ENCODE measurements around the gene AACS. TPM values are rescaled to one million over a fixed set of nuclear protein-coding genes. Genes with fewer than 3 reads are reported as not detected.
"Not testable (repeated sequence)": the region's sequence is repeated elsewhere in the genome, so short reads cannot be mapped to it uniquely, and the experiment has no call there.

AACS gene
- total RNA-seq, 3 donors from 2014 or later (not counting 1 experiment from before 2014, with no cell fraction given), result 14.6 to 20.4 (median 18.1) TPM

DNA sequence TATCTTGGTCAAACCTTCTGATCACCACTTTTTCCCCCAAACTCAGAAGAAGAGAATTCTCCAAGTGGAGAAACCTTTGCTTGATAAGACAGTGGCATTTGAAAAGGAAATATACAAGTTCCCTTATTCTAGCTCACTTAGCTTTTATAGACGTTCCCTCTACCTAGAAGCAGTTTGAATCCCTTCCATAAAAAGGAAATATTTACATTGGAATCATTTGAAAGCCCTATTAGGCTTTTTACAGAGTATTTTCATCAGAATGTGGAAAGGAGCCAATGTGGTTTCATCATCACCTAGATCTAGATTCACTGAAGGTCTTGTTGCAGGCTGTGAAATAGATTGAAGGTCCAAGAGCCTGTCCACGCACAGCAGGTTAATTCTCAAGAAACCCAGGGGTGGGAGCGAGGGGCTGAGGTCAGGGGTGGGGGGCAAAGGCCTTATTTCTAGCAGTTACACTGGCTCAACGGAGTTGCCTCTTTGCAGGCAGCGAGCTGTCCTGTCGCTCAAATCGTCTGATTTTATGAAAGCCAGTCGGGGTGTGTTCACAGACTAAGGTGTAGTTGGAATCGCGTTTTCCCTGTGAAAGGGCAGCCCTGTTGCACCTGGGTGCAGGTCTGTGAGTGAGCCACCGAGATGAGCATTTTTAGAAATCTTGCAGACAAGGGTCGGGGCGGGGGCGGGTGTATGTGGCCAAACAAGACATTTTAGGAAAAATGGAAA is 45.6 kb downstream of the AACS start:
- no peaks in the 10 kb centered on the region for H3K4me1 ChIP-seq (ENCODE audit: control insufficient read depth, insufficient read depth, low read length)
- no peaks in the 10 kb centered on the region for H3K27me3 ChIP-seq (ENCODE audit: control insufficient read depth, insufficient read depth, low read length)
- Mint-ChIP-seq H3K27ac (no peak overlapping the region), H3K36me3 (peaks cover 14% of the 10 kb centered on the region), H3K9me3 (no peaks in the 10 kb centered on the region), H3K27me3 (ENCODE audit: low read depth in 2 of 2) (no peaks in the 10 kb centered on the region), H3K4me1 (peaks cover 0 to 5% of the 10 kb centered on the region in 2 donors), H3K4me3 (no peak overlapping the region)
- no peak overlapping the region for H3K27ac ChIP-seq (ENCODE audit: low read length)
- H3K4me3 ChIP-seq (ENCODE audit: low read length), result no peak overlapping the region
- DNase-seq (no peak), ATAC-seq (no peak)
- H3K9me3 ChIP-seq (ENCODE audit: control insufficient read depth, insufficient read depth, low read length), result no peaks in the 10 kb centered on the region
- H3K36me3 ChIP-seq (ENCODE audit: control insufficient read depth, insufficient read depth, low read length), result peaks cover 11% of the 10 kb centered on the region
- WGBS (ENCODE audit: insufficient coverage), result 97% methylated on average over 13 of the region's 14 CpGs
- no peak for TF ChIP-seq CTCF (IDR thresholded peaks at IDR 0.05)
- intact Hi-C loops (cut with micrococcal nuclease), result no loop called here

DNA sequence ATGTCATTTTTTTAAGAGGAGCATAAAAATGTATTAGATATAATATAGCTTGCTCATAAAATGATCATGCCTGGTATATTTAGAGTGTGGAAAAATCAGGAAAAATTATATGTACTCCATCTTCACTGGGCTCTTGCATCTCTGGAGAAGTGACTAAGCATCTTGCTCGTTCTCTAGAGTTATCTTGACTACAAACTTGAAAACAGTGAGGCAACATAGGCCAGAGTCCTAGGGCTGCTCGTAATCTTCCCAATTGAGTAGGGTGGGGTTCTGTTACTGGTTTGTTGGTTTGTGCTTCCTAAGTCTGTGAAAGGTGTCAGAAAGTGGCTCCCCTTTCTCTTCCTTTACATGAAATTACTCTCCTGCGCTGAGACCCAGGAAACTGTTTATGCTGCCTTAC is 46.2 kb downstream of the AACS start:
- H3K4me1 Mint-ChIP-seq, result peaks cover 0 to 5% of the 10 kb centered on the region in 2 donors
- H3K36me3 Mint-ChIP-seq, result peaks cover 14% of the 10 kb centered on the region
- Histone ChIP-seq H3K27me3 (ENCODE audit: control insufficient read depth, insufficient read depth, low read length) (no peaks in the 10 kb centered on the region), H3K4me1 (ENCODE audit: control insufficient read depth, insufficient read depth, low read length) (no peaks in the 10 kb centered on the region), H3K9me3 (ENCODE audit: control insufficient read depth, insufficient read depth, low read length) (no peaks in the 10 kb centered on the region), H3K4me3 (ENCODE audit: low read length) (no peak overlapping the region), H3K27ac (ENCODE audit: low read length) (no peak overlapping the region), H3K36me3 (ENCODE audit: control insufficient read depth, insufficient read depth, low read length) (peaks cover 11% of the 10 kb centered on the region)
- no peaks in the 10 kb centered on the region for H3K27me3 Mint-ChIP-seq (ENCODE audit: low read depth in 2 of 2)
- intact Hi-C loops (cut with micrococcal nuclease), result no loop called here
- no peak for TF ChIP-seq CTCF (IDR thresholded peaks at IDR 0.05)
- no peaks in the 10 kb centered on the region for H3K9me3 Mint-ChIP-seq
- ATAC-seq, result no peak
- H3K4me3 Mint-ChIP-seq, result no peak overlapping the region
- DNase-seq, result no peak
- no peak overlapping the region for H3K27ac Mint-ChIP-seq
- WGBS (ENCODE audit: insufficient coverage), result 87% methylated on average over 3 of the region's 3 CpGs

- H3K27ac ChIP-seq (ENCODE audit: low read length); H3K4me1 Mint-ChIP-seq; DNase-seq; H3K27me3 Mint-ChIP-seq (ENCODE audit: low read depth in 2 of 2); H3K4me3 ChIP-seq (ENCODE audit: low read length); H3K27me3 ChIP-seq (ENCODE audit: control insufficient read depth, insufficient read depth, low read length); H3K4me1 ChIP-seq (ENCODE audit: control insufficient read depth, insufficient read depth, low read length); intact Hi-C loops (cut with micrococcal nuclease); H3K4me3 Mint-ChIP-seq; ATAC-seq; H3K27ac Mint-ChIP-seq; H3K9me3 ChIP-seq (ENCODE audit: control insufficient read depth, insufficient read depth, low read length); H3K9me3 Mint-ChIP-seq; H3K36me3 ChIP-seq (ENCODE audit: control insufficient read depth, insufficient read depth, low read length): not testable (repeated sequence)
- 94% methylated on average over 4 of the region's 6 CpGs for WGBS (ENCODE audit: insufficient coverage)
- H3K36me3 Mint-ChIP-seq, result peaks cover 14% of the 10 kb centered on the region
These were observed 47.4 kb downstream of the AACS start for GRCh38 chr12:125112614-125113013.

- no peaks in the 10 kb centered on the region for H3K9me3 Mint-ChIP-seq
- peaks cover 7% of the 10 kb centered on the region for H3K36me3 ChIP-seq (ENCODE audit: control insufficient read depth, insufficient read depth, low read length)
- ATAC-seq (no peak), DNase-seq (no peak)
- no peaks in the 10 kb centered on the region for H3K9me3 ChIP-seq (ENCODE audit: control insufficient read depth, insufficient read depth, low read length)
- H3K4me3 ChIP-seq (ENCODE audit: low read length), result no peak overlapping the region
- no peak overlapping the region for H3K27ac Mint-ChIP-seq
- no peaks in the 10 kb centered on the region for H3K27me3 ChIP-seq (ENCODE audit: control insufficient read depth, insufficient read depth, low read length)
- 90% methylated on average over 8 of the region's 8 CpGs for WGBS (ENCODE audit: insufficient coverage)
- peaks cover 14% of the 10 kb centered on the region for H3K36me3 Mint-ChIP-seq
- H3K4me1 Mint-ChIP-seq, result peaks cover 0 to 5% of the 10 kb centered on the region in 2 donors
- TF ChIP-seq CTCF (IDR thresholded peaks at IDR 0.05), result no peak
- H3K27me3 Mint-ChIP-seq (ENCODE audit: low read depth in 2 of 2), result no peaks in the 10 kb centered on the region
- H3K4me3 Mint-ChIP-seq, result no peak overlapping the region
- H3K27ac ChIP-seq (ENCODE audit: low read length), result no peak overlapping the region
- H3K4me1 ChIP-seq (ENCODE audit: control insufficient read depth, insufficient read depth, low read length), result no peaks in the 10 kb centered on the region
- intact Hi-C loops (cut with micrococcal nuclease), result no loop called here
These were observed 48.0 kb downstream of the AACS start for GRCh38 chr12:125113263-125113662.

Data from natural killer cell (primary cell).